Activated CD4-positive, alpha-beta memory T cell treated with anti-CD3 and anti-CD28 coated beads for 36 hours (primary cell): Measurements from ENCODE around the gene PFN3. TPM values are rescaled to one million over a fixed set of nuclear protein-coding genes. Genes with fewer than 3 reads are reported as not detected.

Experiments
- CTCF ChIA-PET: fragments of 350-600 bp; sonication (Branson Sonifier 250); formaldehyde crosslinking; loops from one replicate; lab custom pipeline; 2021; ENCODE audit warnings: antibody characterized with exemption, inconsistent platforms; lab: Charles Lee
- POLR2A ChIA-PET: fragments of 350-600 bp; sonication (Branson Sonifier 250); formaldehyde crosslinking; loops from one replicate; lab custom pipeline; 2021; ENCODE audit warnings: antibody characterized with exemption; lab: Charles Lee
- DNase-seq: peaks from one replicate; pipeline ENCODE4 v3.0.0-alpha.2; 2020
- H3K27ac Mint-ChIP-seq: one replicate; pipeline ENCODE4 v1.8.0; 2021; ENCODE audit warnings: mixed read lengths
- H3K27me3 Mint-ChIP-seq: one replicate; pipeline ENCODE4 v1.8.0; 2021; ENCODE audit warnings: mixed read lengths
- H3K36me3 Mint-ChIP-seq: one replicate; pipeline ENCODE4 v1.8.0; 2021; ENCODE audit warnings: mixed read lengths
- H3K4me1 Mint-ChIP-seq: one replicate; pipeline ENCODE4 v1.8.0; 2021; ENCODE audit warnings: low read depth, mixed read lengths
- H3K4me3 Mint-ChIP-seq: one replicate; pipeline ENCODE4 v1.8.0; 2021; ENCODE audit warnings: mild to moderate bottlenecking, mixed read lengths
- H3K9me3 Mint-ChIP-seq: one replicate; pipeline ENCODE4 v1.8.0; 2021; ENCODE audit warnings: mixed read lengths
- intact Hi-C: fragments of 100-400 bp; cut with micrococcal nuclease; formaldehyde crosslinking; loops from one replicate; pipeline ENCODE4 v1.15.1; 2023
- total RNA-seq, 2 experiments: library from RNA; stranded (reverse); gene quantifications; one replicate each; pipeline ENCODE4 v1.2.3, GENCODE V29; 2021

PFN3 gene
- total RNA-seq, 2 experiments from 2014 or later = not detected

GRCh38 chr5:177356746-177357145, 43.7 kb downstream of the PFN3 start:
- Mint-ChIP-seq H3K4me1 (peaks cover 69% of the 10 kb centered on the region), H3K9me3 (peaks cover 9% of the 10 kb centered on the region), H3K27me3 (no peaks in the 10 kb centered on the region), H3K27ac (no peak overlapping the region), H3K36me3 (peaks cover 3% of the 10 kb centered on the region), H3K4me3 (peak overlapping the region; percentile 81)
- ChIA-PET CTCF (interaction anchor here (0.6 to 8.7 kb wide), 6 partner anchors 11 to 101 kb away, joined by 3 to 66 read pairs (median 6); no protein-coding TSS in a partner anchor), POLR2A (interaction anchor here (1.0 to 1.4 kb wide), 2 partner anchors 22 to 74 kb away, joined by 3 read pairs; no protein-coding TSS in a partner anchor)
- no peak for DNase-seq
- intact Hi-C loops = loop anchor here (2.0 kb wide), 1 partner anchor 72 kb away; no protein-coding TSS in a partner anchor

DNA sequence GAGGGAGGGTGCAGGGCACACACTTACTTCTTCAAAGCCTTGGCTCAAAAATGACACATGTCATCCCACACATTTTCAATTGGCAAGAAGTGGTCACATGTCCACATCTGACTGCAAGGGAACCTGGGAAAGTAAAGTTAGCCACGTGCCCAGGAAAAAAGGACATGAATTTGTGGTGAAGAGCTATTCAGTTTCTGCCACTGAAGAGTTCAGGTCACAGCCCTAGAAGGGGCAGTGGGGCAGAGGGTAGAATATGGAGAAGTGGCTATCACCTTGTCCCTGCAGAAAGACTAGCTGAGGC, 44.6 kb downstream of the PFN3 start:
- CTCF ChIA-PET = interaction anchor here (1.3 to 8.7 kb wide), 4 partner anchors 23 to 102 kb away, joined by 3 to 66 read pairs (median 4); no protein-coding TSS in a partner anchor
- POLR2A ChIA-PET = no interaction called here
- DNase-seq = no peak
- no peak overlapping the region for H3K27ac Mint-ChIP-seq
- peaks cover 9% of the 10 kb centered on the region for H3K9me3 Mint-ChIP-seq
- no peak overlapping the region for H3K4me3 Mint-ChIP-seq
- H3K4me1 Mint-ChIP-seq = peaks cover 60% of the 10 kb centered on the region
- no peaks in the 10 kb centered on the region for H3K27me3 Mint-ChIP-seq
- peaks cover 3% of the 10 kb centered on the region for H3K36me3 Mint-ChIP-seq
- intact Hi-C loops = loop anchor here (2.0 kb wide), 1 partner anchor 73 kb away; no protein-coding TSS in a partner anchor

DNA sequence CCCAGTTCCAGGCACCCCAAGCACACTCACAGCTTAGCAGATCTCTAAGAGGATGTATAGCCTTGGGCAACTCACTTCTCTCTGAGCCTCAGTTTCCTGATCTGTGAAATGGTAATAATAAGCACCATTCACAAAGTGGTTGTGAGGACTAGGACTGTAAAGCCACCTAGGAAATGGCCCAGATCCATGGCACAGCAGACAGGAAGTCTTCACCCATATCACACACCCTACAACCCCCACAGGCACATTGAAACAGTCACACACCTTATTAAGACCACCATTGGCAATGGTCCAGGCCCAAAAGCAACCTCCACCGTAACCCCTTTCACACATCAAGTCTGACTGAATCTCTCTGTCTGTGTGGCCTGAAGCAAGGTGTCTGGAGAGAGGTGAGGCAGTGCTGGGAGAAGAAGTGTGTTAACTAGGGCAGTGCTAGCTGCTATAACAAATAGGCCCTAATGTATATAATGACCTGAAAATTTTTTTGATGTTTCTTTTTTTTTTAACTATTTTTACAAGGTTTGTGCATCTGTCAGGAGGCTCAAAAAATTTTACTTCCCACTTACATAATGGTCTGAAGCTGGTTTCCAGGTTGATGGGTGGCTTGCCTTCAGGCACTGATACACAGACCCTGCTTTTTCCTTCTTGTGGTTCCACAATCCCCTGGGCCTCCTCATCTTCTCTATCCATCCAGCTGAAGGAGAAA, 45.1 kb downstream of the PFN3 start:
- Mint-ChIP-seq H3K27ac (no peak overlapping the region), H3K27me3 (no peaks in the 10 kb centered on the region), H3K4me1 (peaks cover 62% of the 10 kb centered on the region), H3K36me3 (peaks cover 3% of the 10 kb centered on the region), H3K9me3 (peaks cover 9% of the 10 kb centered on the region), H3K4me3 (peak overlapping the region; percentile 14)
- ChIA-PET CTCF (interaction anchor here (0.6 to 8.7 kb wide), 3 partner anchors 9 to 47 kb away, joined by 4 to 66 read pairs (median 5); no protein-coding TSS in a partner anchor), POLR2A (no interaction called here)
- no peak for DNase-seq
- intact Hi-C loops = no loop called here

DNA sequence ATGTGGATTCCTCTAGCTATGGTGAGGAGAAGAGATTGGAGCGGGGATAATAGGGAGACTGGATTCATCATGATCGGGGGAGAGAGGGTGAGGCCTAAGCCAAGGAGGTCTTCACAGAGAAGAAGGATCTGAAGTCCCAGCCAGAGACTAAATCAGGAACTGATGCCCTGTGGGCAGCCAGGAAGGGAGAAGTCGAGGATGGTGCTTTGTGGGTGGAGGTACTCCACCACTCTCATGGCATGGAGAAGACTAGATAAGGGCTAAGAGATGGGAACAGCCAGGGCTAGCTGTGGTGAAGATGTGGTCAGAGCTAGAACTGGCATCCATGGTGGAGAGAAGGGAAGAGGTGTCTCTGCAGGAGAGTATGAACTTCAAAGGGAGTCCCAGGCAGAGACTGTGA, 45.8 kb downstream of the PFN3 start:
- CTCF ChIA-PET = interaction anchor here (0.6 to 8.7 kb wide), 4 partner anchors 10 to 101 kb away, joined by 4 to 66 read pairs (median 5); no protein-coding TSS in a partner anchor
- no peak overlapping the region for H3K27ac Mint-ChIP-seq
- peaks cover 62% of the 10 kb centered on the region for H3K4me1 Mint-ChIP-seq

DNA sequence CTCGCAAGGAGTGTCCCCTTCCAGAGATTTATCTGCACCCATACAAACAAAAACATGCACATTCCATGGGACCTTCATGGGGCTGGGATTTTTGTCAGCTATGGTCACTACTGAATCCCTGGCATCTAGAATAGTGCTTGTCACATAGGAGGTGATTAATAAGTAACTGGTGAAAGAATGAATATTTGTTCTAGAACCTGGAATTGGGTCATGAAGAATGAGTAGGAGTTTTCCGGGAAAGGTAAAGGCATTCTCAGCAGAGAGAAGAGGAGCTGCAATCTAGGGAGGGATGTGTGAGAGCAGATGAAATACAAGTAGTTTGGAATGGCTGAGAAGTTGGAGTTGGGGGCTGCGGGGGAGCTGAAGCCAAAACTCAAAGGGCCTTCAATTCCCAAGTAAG, 46.2 kb downstream of the PFN3 start:
- Mint-ChIP-seq H3K9me3 (peaks cover 9% of the 10 kb centered on the region), H3K36me3 (peaks cover 3% of the 10 kb centered on the region), H3K27ac (no peak overlapping the region), H3K27me3 (no peaks in the 10 kb centered on the region), H3K4me3 (no peak overlapping the region), H3K4me1 (peaks cover 62% of the 10 kb centered on the region)
- ChIA-PET POLR2A (no interaction called here), CTCF (interaction anchor here (1.2 to 8.7 kb wide), 3 partner anchors 17 to 101 kb away, joined by 5 to 66 read pairs (median 33); no protein-coding TSS in a partner anchor)
- DNase-seq = no peak
- intact Hi-C loops = loop anchor here (5.0 kb wide), 3 partner anchors 33 to 967 kb away; partner anchors contain the start of genes HIGD2A, NOP16 and NSD1

More for the DNA sequence above, 45.8 kb downstream of the PFN3 start:
- POLR2A ChIA-PET = no interaction called here
- intact Hi-C loops = loop anchor here (5.0 kb wide), 3 partner anchors 33 to 967 kb away; partner anchors contain the start of genes HIGD2A, NOP16 and NSD1
- Mint-ChIP-seq H3K27me3 (no peaks in the 10 kb centered on the region), H3K4me3 (no peak overlapping the region), H3K9me3 (peaks cover 9% of the 10 kb centered on the region), H3K36me3 (peaks cover 3% of the 10 kb centered on the region)
- no peak for DNase-seq

- H3K9me3 Mint-ChIP-seq = peaks cover 9% of the 10 kb centered on the region
- no peaks in the 10 kb centered on the region for H3K27me3 Mint-ChIP-seq
- ChIA-PET POLR2A (interaction anchor here (0.7 kb wide), 1 partner anchor 91 kb away, joined by 3 read pairs; no protein-coding TSS in a partner anchor), CTCF (interaction anchor here (3.0 to 5.7 kb wide), 4 partner anchors 18 to 50 kb away, joined by 15 to 33 read pairs (median 23); no protein-coding TSS in a partner anchor)
- peaks cover 62% of the 10 kb centered on the region for H3K4me1 Mint-ChIP-seq
- peaks cover 3% of the 10 kb centered on the region for H3K36me3 Mint-ChIP-seq
- H3K27ac Mint-ChIP-seq = no peak overlapping the region
- no peak overlapping the region for H3K4me3 Mint-ChIP-seq
- intact Hi-C loops = loop anchor here (5.0 kb wide), 3 partner anchors 34 to 966 kb away; partner anchors contain the start of genes HIGD2A, NOP16 and NSD1
- no peak for DNase-seq
Observed at GRCh38 chr5:177353093-177353492, 47.4 kb downstream of the PFN3 start.

DNA sequence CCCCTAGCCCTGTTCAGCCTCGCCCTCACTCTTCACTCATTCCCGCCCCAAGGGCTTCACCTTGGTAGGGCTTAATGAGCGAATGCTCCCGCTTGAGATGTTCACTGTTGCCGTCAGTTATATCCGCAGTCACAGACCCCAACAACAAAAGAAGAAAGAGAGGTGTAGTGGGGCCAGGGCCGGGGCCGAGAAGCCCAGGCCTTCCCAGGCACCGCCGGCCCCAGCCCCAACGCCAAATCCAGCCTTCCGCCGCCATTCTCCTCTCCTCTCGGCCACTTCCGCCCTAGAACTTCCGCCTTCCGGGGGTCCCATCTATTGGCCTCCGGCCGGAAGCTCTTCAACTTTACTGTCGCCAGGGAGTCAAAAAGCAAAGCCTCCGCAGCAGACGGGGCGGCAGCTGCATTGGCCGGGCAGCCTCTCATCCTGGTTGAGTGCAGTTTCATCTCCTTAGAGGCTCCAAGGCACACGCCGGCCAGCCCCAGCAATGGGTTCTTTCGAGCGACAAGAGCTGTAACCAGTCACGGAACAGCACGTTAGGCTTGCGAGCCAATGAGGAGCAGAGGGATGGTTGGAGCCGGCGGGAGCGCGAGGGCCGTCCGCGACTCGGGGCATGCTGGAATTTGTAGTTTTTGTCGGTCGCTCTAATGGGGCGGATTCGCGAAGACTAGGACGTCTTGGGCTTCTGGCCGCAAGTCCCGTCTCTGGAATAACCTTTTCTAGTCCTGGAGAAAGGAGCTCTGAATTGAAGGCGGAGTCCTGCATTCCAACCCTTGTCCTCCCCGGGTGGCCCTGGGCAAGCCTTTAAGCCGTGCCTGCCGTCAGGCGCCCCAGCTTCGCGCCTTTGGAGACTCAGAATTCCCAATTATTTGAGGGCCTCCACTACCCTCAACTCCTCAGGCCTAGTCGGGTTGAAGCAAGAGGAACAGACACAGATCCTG, 48.8 kb downstream of the PFN3 start, which contains the start of gene LMAN2:
Gene LMAN2 (minus strand): TSS at position 277 of the 938 bp plus-strand sequence. CDS start 21 bp downstream, at position 256.
- Mint-ChIP-seq H3K4me1 (peaks cover 64% of the 10 kb centered on the region), H3K4me3 (peak within 1 kb of the TSS; percentile 96), H3K9me3 (peaks cover 9% of the 10 kb centered on the region), H3K27me3 (no peaks in the 10 kb centered on the region), H3K27ac (peak within 1 kb of the TSS; percentile 99), H3K36me3 (peaks cover 10% of the 10 kb centered on the region)
- intact Hi-C loops = loop anchor here (2.0 to 5.0 kb wide), 4 partner anchors 36 to 964 kb away; partner anchors contain the start of genes HIGD2A, NOP16 and NSD1
- CTCF ChIA-PET = interaction anchor here (0.8 to 5.7 kb wide), 18 partner anchors 8 to 238 kb away, joined by 3 to 33 read pairs (median 4); partner anchors contain the start of genes PRELID1 and RAB24
- POLR2A ChIA-PET = interaction anchor here (0.6 to 2.5 kb wide), 14 partner anchors 9 to 852 kb away, joined by 3 to 12 read pairs (median 6); partner anchors contain the start of genes B4GALT7, GRK6, MXD3 and PDLIM7
- peak; percentile 95 for DNase-seq

DNA sequence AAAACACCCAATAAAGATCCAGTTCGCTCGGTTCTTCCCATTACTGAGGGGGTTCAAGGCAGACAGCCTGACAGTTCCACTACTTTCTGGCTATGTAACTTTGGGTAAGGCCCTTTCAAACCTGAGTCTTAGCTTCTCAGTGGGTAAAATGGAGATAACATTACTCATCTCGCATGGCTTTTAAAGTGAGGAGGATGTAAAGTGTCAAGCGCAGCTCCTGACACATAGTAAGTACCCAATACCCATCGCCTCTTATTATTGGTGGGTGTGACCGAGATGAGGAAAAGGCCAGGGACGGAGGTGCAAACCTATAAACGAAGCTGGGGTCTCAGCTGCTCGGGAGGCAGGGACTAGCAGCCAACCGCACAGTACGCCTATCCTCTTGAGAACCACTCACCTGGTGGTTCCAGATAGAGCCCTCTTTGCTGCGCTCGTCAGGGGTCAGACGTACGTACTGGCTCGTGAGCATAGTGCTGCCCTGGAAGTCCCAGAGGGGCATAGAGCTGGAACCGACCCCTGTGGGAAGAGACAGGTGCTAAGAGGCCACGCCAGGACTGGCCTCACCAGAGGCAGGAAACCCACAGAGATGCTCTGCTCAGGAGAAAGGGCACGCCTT, 49.6 kb downstream of the PFN3 start:
- Mint-ChIP-seq H3K4me1 (peaks cover 61% of the 10 kb centered on the region), H3K4me3 (peak overlapping the region; percentile 96), H3K27me3 (no peaks in the 10 kb centered on the region), H3K36me3 (peaks cover 10% of the 10 kb centered on the region), H3K27ac (peak overlapping the region; percentile 99), H3K9me3 (peaks cover 9% of the 10 kb centered on the region)
- intact Hi-C loops = loop anchor here (2.0 to 5.0 kb wide), 4 partner anchors 36 to 964 kb away; partner anchors contain the start of genes HIGD2A, NOP16 and NSD1
- DNase-seq = peak; percentile 24
- ChIA-PET CTCF (interaction anchor here (0.8 to 5.7 kb wide), 13 partner anchors 9 to 237 kb away, joined by 3 to 33 read pairs (median 4); partner anchors contain the start of genes PRELID1 and RAB24), POLR2A (interaction anchor here (0.8 to 2.5 kb wide), 11 partner anchors 10 to 249 kb away, joined by 3 to 11 read pairs (median 6); partner anchors contain the start of genes B4GALT7, GRK6, MXD3 and PDLIM7)
